Fibroblast of skin of abdomen (primary cell): ENCODE measurements around the gene HADH.

ENCODE experiments used
- DNase-seq: peaks from one replicate; pipeline ENCODE4 v3.0.0-alpha.2; 2013

Gene HADH

GRCh38 chr4:108058685-108059440, 69.2 kb downstream of the HADH start:
- DNase-seq, result peak; percentile 39

- peak; percentile 63 for DNase-seq
Observed at GRCh38 chr4:108060164-108060563, 70.5 kb downstream of the HADH start.

- no peak for DNase-seq
Observed at GRCh38 chr4:108060686-108061321, 71.1 kb downstream of the HADH start.

GRCh38 chr4:108068442-108068841, 78.8 kb downstream of the HADH start:
- DNase-seq, result peak; percentile 84

- DNase-seq, result no peak
Observed at GRCh38 chr4:108070775-108071174, 81.1 kb downstream of the HADH start.

- no peak for DNase-seq
Observed at GRCh38 chr4:108072300-108072699, 82.6 kb downstream of the HADH start.

GRCh38 chr4:108078024-108078733, 88.5 kb downstream of the HADH start:
- no peak for DNase-seq

GRCh38 chr4:108080747-108081146, 91.1 kb downstream of the HADH start:
- no peak for DNase-seq

GRCh38 chr4:108081256-108081655, 91.6 kb downstream of the HADH start:
- DNase-seq, result no peak
